Colonic mucosa (tissue), 4 donors: ENCODE measurements around the gene KMT2C. TPM values are rescaled to one million over a fixed set of nuclear protein-coding genes. Genes with fewer than 3 reads are reported as not detected.

ENCODE experiments used
- DNase-seq: peaks from one replicate; pipeline ENCODE4 v3.0.0-alpha.2; 2020
- H3K27ac ChIP-seq: fragments of 200-600 bp; one replicate; pipeline ENCODE4 v1.8.0; 2021
- H3K27me3 ChIP-seq: fragments of 200-600 bp; one replicate; pipeline ENCODE4 v1.8.0; 2021
- H3K36me3 ChIP-seq: fragments of 200-600 bp; one replicate; pipeline ENCODE4 v1.8.0; 2021
- H3K4me1 ChIP-seq: fragments of 200-600 bp; one replicate; pipeline ENCODE4 v1.8.0; 2021; ENCODE audit warnings: mild to moderate bottlenecking
- H3K4me3 ChIP-seq: fragments of 200-600 bp; one replicate; pipeline ENCODE4 v1.8.0; 2021
- H3K9ac ChIP-seq, 2 donors: one replicate each; pipeline ENCODE4 v1.7.0; 2013; ENCODE audit warnings: control low read depth in 2 of 2, low read depth in 2 of 2, low read length in 2 of 2
- H3K9me3 ChIP-seq: fragments of 200-600 bp; one replicate; pipeline ENCODE4 v1.8.0; 2021
- CTCF ChIP-seq: fragments of 200-600 bp; IDR thresholded peaks from one replicate; pipeline ENCODE4 v1.8.0; 2022; ENCODE audit warnings: antibody characterized with exemption, mild to moderate bottlenecking
- intact Hi-C: fragments of 100-400 bp; cut with DNase I; formaldehyde crosslinking; loops from one replicate; pipeline ENCODE4 v1.14.1; 2022
- total RNA-seq, 2 donors: library from RNA; stranded (reverse); fragmentation: NEBNext Ultra II Directional in 1 of 2; extraction: Animal tissue kit (Norgen Biotek cat#: 25700) in 1 of 2; gene quantifications; one replicate each; pipeline ENCODE4 v1.2.1, GENCODE V29; 2021
- donor health status: healthy.
- donor health status: DM: no; HTN: no; CAD: no.
- donor health status: DM: no; HTN: no; CAD: no.

KMT2C gene
- total RNA-seq, 2 donors from 2014 or later, result 70.9 to 73.3 TPM

GRCh38 chr7:152090747-152091146 lies 345.1 kb downstream of the KMT2C start:
- Histone ChIP-seq H3K4me3 (no peak overlapping the region), H3K9me3 (no peaks in the 10 kb centered on the region), H3K27ac (no peak overlapping the region), H3K9ac (no peak overlapping the region), H3K4me1 (no peaks in the 10 kb centered on the region), H3K36me3 (no peaks in the 10 kb centered on the region), H3K27me3 (no peaks in the 10 kb centered on the region)
- no peak for TF ChIP-seq CTCF
- intact Hi-C loops, result no loop called here
- no peak for DNase-seq

- intact Hi-C loops, result no loop called here
- Histone ChIP-seq H3K9me3 (no peaks in the 10 kb centered on the region), H3K36me3 (no peaks in the 10 kb centered on the region), H3K4me3 (no peak overlapping the region), H3K27me3 (no peaks in the 10 kb centered on the region), H3K4me1 (no peaks in the 10 kb centered on the region), H3K9ac (no peak overlapping the region), H3K27ac (no peak overlapping the region)
- no peak for TF ChIP-seq CTCF
- no peak for DNase-seq
These were observed 346.6 kb downstream of the KMT2C start for GRCh38 chr7:152089183-152089582.

- no peak for TF ChIP-seq CTCF
- H3K4me1 ChIP-seq, result no peaks in the 10 kb centered on the region
- no peak for DNase-seq
- no peaks in the 10 kb centered on the region for H3K9me3 ChIP-seq
- no peak overlapping the region for H3K27ac ChIP-seq
- intact Hi-C loops, result no loop called here
- H3K36me3 ChIP-seq, result no peaks in the 10 kb centered on the region
- no peak overlapping the region for H3K9ac ChIP-seq
- H3K4me3 ChIP-seq, result no peak overlapping the region
- H3K27me3 ChIP-seq, result no peaks in the 10 kb centered on the region
These were observed 349.3 kb downstream of the KMT2C start for GRCh38 chr7:152086513-152086912.

DNA sequence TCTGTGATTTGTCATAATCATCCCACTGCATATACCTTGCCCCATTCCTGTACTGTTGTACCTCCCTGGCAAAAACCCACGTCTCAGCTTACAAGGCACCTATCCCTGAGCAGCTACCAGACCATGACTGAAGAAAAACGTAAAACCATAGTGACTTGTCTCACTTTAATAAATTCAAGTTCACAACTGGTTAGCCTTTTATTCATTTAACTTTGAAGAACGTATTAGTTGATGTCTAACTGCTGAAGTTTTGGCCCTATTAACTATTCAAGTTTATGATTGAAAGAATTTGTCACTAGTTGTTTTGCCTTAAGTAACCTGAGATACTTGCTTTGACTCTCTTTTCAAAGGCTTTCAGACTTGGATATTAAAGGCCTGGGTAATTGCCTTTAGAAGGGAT lies 350.7 kb downstream of the KMT2C start:
- no peak for DNase-seq
- Histone ChIP-seq H3K9ac (no peak overlapping the region), H3K9me3 (no peaks in the 10 kb centered on the region), H3K4me3 (no peak overlapping the region), H3K36me3 (no peaks in the 10 kb centered on the region), H3K4me1 (no peaks in the 10 kb centered on the region), H3K27me3 (no peaks in the 10 kb centered on the region), H3K27ac (no peak overlapping the region)
- no peak for TF ChIP-seq CTCF
- intact Hi-C loops, result no loop called here

Other genes with a start within 250 kb of the KMT2C start
- 1 to 10 TPM; 1.3 to 7.3 TPM for gene XRCC2, start 240.1 kb upstream of the KMT2C start, total RNA-seq